Gastroesophageal sphincter (tissue), 4 donors: ENCODE data around the gene KIRREL3. TPM values are rescaled to one million over a fixed set of nuclear protein-coding genes. Genes with fewer than 3 reads are reported as not detected.

Experiments
- ATAC-seq: fragments of 150-250 bp; one replicate; pipeline ENCODE4 v1.9.1; 2016; ENCODE audit warnings: mild to moderate bottlenecking, moderate library complexity
- H3K27ac ChIP-seq, 4 donors: fragments of 200-600 bp; sonication (generic) in 3 of 4; 1 replicate in 3 of 4; 2 replicates in 1 of 4; pipeline ENCODE4 v1.5.1; 2016 to 2019
- H3K27me3 ChIP-seq: fragments of 200-600 bp; sonication (generic); one replicate; pipeline ENCODE4 v1.5.1; 2019
- H3K36me3 ChIP-seq, 2 donors: fragments of 200-600 bp; sonication (generic); one replicate each; pipeline ENCODE4 v1.5.1; 2019; ENCODE audit warnings: control low read depth in 1 of 2
- H3K4me1 ChIP-seq, 3 donors: fragments of 200-600 bp; sonication (generic); 1 replicate in 2 of 3; 2 replicates in 1 of 3; pipeline ENCODE4 v1.5.1; 2016 to 2019; ENCODE audit warnings: control low read depth in 2 of 3
- H3K4me3 ChIP-seq, 2 donors: fragments of 200-600 bp; sonication (generic); one replicate each; pipeline ENCODE4 v1.5.1; 2019; ENCODE audit warnings: mild to moderate bottlenecking in 1 of 2, moderate library complexity in 1 of 2
- H3K9me3 ChIP-seq, 3 donors: fragments of 200-600 bp; sonication (generic); one replicate each; pipeline ENCODE4 v1.5.1; 2017 to 2019; ENCODE audit warnings: control low read depth in 2 of 3
- EP300 ChIP-seq: sonication (generic); formaldehyde crosslinking; IDR thresholded peaks from one replicate; pipeline ENCODE4 v1.6.1; 2017; ENCODE audit warnings: antibody characterized with exemption, mild to moderate bottlenecking
- POLR2A ChIP-seq, 2 donors: fragments of 450-650 bp; IDR thresholded peaks; one replicate each; pipeline ENCODE4 v1.6.1; 2017; ENCODE audit warnings: antibody characterized with exemption in 2 of 2, mild to moderate bottlenecking in 2 of 2, moderate library complexity in 1 of 2
- POLR2AphosphoS5 ChIP-seq: sonication (generic); formaldehyde crosslinking; IDR thresholded peaks from one replicate; pipeline ENCODE4 v1.6.1; 2017; ENCODE audit warnings: antibody characterized with exemption
- WGBS, 2 donors: methylation state at CpG; one replicate each; pipeline ENCODE4 v1.1.5; 2018; ENCODE audit warnings: low coverage in 1 of 2; 5-methylcytosine and 5-hydroxymethylcytosine counted together
- total RNA-seq, 4 donors: library from RNA; depleted of rRNA; stranded (reverse); fragments of >200 nt; gene quantifications; one replicate each; pipeline ENCODE4 v1.1.0, GENCODE V29; 2016
- TF ChIP-seq, protein P1 (sequence below), 4 experiments: fragments of 200-600 bp in 2 of 4; fragments of 450-650 bp in 2 of 4; sonication (generic) in 1 of 4; IDR thresholded peaks; one replicate each; pipeline ENCODE4 v1.5.1; 2017 to 2019; ENCODE audit warnings: antibody characterized with exemption in 4 of 4, mild to moderate bottlenecking in 2 of 4, moderate library complexity in 2 of 4

Gene KIRREL3
- total RNA-seq, 4 donors from 2014 or later, result 0.54 to 3.9 (median 1.4) TPM

DNA sequence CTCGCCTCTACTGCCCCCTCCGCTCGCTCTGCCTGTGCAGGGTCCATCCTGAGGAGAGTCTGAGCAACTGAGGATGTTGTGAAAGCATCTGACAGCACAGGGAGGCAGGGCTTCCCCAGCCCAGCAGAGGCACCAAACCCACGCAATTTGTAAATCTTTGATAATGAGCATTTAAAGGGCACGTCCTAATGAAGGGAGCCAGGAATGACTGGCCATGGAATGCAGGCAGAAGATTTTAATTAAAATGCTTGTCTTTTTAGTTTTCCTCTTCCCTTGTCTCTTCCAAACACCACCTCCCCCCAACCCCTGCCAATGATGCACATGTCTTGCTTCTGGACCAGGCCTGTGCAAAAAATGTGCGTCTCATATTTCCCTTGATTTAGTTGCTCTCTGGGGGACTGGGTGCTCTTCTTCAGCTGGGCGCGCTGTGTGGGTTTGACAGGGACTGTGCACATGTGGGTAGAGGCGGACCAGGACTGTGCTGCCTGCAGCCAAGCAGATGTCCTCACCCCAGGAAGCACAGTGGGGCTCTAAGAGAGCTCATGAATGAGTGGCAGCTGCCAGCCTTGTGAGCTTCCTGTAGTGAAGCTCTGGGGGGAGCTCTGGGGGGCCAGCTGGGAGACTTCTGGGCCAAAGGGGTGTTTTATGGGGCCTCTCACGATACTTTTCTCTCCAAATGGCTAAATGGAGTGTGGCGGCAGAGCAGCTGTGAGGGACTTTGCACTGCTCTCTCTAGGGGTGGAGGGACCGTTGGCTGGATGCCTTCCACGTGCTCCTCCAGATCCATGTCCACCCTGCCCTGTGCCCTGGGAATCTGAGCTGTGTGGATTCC is 371.6 kb downstream of the KIRREL3 start:
- TF ChIP-seq EP300, result no peak
- Histone ChIP-seq H3K4me3 (no peak overlapping the region), H3K4me1 (no peaks in the 10 kb centered on the region), H3K9me3 (no peaks in the 10 kb centered on the region), H3K27me3 (peaks cover 31% of the 10 kb centered on the region), H3K36me3 (no peaks in the 10 kb centered on the region), H3K27ac (no peak overlapping the region)
- 20 to 66% methylated on average over 3 to 5 of the region's 13 CpGs for WGBS, 2 donors
- peak; percentile 43 for ATAC-seq

DNA sequence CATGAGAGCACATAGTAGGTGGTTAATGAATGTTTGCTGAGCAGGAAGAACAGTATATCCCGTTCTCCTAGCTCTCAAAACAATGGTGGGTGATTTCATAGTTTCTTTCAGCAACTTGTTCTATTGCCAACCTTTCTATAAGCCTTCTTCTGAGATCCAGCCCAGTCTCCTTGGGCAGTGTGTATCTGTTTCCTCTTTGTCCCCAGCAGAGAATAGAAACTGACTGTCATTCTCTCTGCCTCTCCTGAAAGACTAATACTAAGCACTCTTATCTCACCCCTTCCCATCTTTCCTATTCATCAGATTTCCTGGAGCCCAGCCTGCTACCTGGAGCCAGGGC is 372.1 kb downstream of the KIRREL3 start:
- no peak for ATAC-seq
- TF ChIP-seq, protein P1, sequence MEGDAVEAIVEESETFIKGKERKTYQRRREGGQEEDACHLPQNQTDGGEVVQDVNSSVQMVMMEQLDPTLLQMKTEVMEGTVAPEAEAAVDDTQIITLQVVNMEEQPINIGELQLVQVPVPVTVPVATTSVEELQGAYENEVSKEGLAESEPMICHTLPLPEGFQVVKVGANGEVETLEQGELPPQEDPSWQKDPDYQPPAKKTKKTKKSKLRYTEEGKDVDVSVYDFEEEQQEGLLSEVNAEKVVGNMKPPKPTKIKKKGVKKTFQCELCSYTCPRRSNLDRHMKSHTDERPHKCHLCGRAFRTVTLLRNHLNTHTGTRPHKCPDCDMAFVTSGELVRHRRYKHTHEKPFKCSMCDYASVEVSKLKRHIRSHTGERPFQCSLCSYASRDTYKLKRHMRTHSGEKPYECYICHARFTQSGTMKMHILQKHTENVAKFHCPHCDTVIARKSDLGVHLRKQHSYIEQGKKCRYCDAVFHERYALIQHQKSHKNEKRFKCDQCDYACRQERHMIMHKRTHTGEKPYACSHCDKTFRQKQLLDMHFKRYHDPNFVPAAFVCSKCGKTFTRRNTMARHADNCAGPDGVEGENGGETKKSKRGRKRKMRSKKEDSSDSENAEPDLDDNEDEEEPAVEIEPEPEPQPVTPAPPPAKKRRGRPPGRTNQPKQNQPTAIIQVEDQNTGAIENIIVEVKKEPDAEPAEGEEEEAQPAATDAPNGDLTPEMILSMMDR (IDR thresholded peaks at IDR 0.05), result no peak
- TF ChIP-seq EP300 (no peak), POLR2A (IDR thresholded peaks at IDR 0.05) (no peak), POLR2AphosphoS5 (no peak)
- no peaks in the 10 kb centered on the region for H3K36me3 ChIP-seq
- WGBS, 2 donors, result 40 to 53% methylated on average over 1 of the region's 1 CpG
- H3K27ac ChIP-seq, result no peak overlapping the region
- no peaks in the 10 kb centered on the region for H3K9me3 ChIP-seq
- no peak overlapping the region for H3K4me3 ChIP-seq
- no peaks in the 10 kb centered on the region for H3K4me1 ChIP-seq
- H3K27me3 ChIP-seq, result peaks cover 28% of the 10 kb centered on the region

DNA sequence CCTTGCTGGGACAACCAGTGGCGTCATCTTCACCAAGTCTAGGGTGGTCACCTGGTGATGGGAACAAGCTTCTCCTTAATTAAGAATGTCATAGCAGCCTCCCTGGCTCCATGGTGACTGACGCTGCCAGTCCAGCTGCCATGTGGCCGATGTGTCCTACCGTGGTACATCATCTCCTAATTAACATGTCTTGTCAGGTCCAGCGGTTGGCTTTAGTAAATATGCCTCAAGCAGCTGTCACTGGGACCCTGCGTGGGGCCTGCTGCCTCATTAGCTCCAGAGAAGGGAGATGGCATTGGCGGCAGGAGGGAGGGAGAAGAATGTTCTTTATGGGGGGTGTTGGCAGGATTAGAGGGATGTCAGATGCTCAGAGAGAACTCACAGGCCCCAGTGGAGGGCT is 373.1 kb downstream of the KIRREL3 start:
- no peak for ATAC-seq
- Histone ChIP-seq H3K36me3 (no peaks in the 10 kb centered on the region), H3K4me1 (no peaks in the 10 kb centered on the region), H3K27ac (no peak overlapping the region), H3K27me3 (peaks cover 27% of the 10 kb centered on the region), H3K9me3 (no peaks in the 10 kb centered on the region), H3K4me3 (no peak overlapping the region)
- 100% methylated on average over 1 of the region's 7 CpGs for WGBS, 2 donors
- TF ChIP-seq EP300, result no peak
- TF ChIP-seq POLR2AphosphoS5, result no peak
- no peak for TF ChIP-seq POLR2A (IDR thresholded peaks at IDR 0.05)
- TF ChIP-seq, protein P1 (IDR thresholded peaks at IDR 0.05), result no peak

DNA sequence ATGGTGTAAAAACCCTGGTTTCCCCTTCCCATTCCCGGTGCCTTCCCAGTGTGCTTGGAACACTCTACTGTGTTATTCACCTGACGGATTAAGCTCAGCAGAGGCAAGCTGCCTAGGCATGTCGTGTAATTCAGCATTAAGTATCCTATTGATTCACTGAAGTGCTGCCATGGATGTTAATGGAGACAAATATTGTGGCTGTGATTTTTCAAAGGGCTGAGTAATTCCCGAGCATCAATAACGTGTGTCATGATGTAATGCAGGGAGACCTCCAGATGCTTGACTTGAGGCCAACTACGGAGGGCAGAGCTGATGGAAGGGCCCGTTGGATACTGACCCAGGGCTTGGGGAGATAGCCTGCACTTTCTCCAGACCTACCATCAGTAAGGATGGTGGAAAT is 376.1 kb downstream of the KIRREL3 start:
- Histone ChIP-seq H3K27ac (no peak overlapping the region), H3K4me3 (no peak overlapping the region), H3K9me3 (no peaks in the 10 kb centered on the region), H3K36me3 (no peaks in the 10 kb centered on the region), H3K27me3 (peaks cover 15% of the 10 kb centered on the region), H3K4me1 (no peaks in the 10 kb centered on the region)
- TF ChIP-seq, protein P1 (IDR thresholded peaks at IDR 0.05), result no peak
- TF ChIP-seq POLR2A (IDR thresholded peaks at IDR 0.05) (no peak), EP300 (no peak), POLR2AphosphoS5 (no peak)
- WGBS, 2 donors, result 33 to 46% methylated on average over 4 of the region's 7 CpGs
- ATAC-seq, result no peak

DNA sequence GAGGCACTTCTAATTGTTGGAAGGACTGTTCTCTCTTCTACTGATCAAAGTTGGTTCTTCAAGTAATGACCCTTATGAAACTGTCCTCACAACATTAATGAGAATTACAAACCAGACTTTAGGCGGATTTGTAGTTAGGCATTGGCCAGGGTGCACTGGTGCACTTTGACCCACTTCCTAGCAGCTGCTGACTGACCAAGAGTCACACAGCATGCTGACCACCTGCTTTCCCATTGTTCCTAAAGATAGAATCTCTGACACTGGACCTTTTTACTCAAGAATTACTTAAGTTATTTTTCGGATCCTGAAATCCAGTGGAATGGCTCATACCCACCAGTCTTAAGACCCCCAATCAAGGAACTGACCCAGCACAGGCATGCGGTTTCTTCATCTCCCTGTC is 381.1 kb downstream of the KIRREL3 start:
- Histone ChIP-seq H3K27ac (no peak overlapping the region), H3K27me3 (peaks cover 19% of the 10 kb centered on the region), H3K36me3 (no peaks in the 10 kb centered on the region), H3K4me3 (no peak overlapping the region), H3K9me3 (no peaks in the 10 kb centered on the region), H3K4me1 (no peaks in the 10 kb centered on the region)
- TF ChIP-seq POLR2A (IDR thresholded peaks at IDR 0.05), result no peak
- TF ChIP-seq, protein P1 (IDR thresholded peaks at IDR 0.05), result no peak
- no peak for ATAC-seq
- WGBS, 2 donors, result 78 to 92% methylated on average over 2 to 3 of the region's 3 CpGs
